22Rv1 (cell line): ENCODE data around the gene GPR62.

ENCODE experiments used
- CTCF ChIP-seq: fragments of 450-650 bp; IDR thresholded peaks from 2 replicates; pipeline ENCODE4 v1.5.1; 2017; ENCODE audit warnings: mild to moderate bottlenecking
- ZFX ChIP-seq: fragments of 450-650 bp; IDR thresholded peaks from 2 replicates; pipeline ENCODE4 v1.6.1; 2017; ENCODE audit warnings: antibody characterized with exemption, borderline replicate concordance

GRCh38 chr3:52004906-52005395, 49.8 kb downstream of the GPR62 start:
- TF ChIP-seq CTCF (no peak), ZFX (no peak)
